ENCODE results near the gene PHF21B. TPM values are rescaled to one million over a fixed set of nuclear protein-coding genes. Genes with fewer than 3 reads are reported as not detected.
"Not testable (repeated sequence)": the region's sequence is repeated elsewhere in the genome, so short reads cannot be mapped to it uniquely, and the experiment has no call there.

The PHF21B gene
- polyA plus RNA-seq, 3 donors from 2014 or later, result not detected

DNA sequence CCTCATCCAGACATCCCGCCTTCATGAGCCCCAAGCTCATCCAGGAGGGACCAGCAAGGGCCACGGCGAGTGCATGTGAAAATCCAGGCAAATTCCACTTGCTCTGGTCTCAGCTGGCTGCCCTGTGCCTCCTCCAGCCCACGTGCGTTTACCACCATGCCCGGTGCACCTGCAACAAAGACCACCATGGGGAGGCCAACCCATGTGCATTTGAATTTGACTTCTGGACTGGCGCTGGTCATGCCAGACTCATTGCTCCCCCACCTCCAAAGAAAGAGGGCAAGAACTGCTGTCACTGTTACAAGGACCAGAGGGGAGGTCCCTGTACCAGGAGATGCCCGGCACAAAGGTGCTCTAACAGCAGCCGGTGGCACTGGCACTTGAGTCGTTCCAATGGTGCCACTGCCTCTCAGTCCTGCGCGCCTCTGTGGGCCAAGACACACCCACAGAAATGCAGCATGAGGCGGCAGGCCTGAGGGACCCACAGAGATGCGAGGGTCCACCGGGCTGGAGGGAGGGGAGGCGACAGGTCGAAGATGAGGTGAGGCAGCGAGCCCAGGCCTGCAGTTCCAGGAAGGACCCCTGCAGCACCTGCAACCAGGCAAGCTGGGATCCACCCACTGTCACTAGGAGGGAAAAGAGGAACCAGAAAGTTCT lies 80.3 kb downstream of the PHF21B start:
- no peak overlapping the region for H3K27ac Mint-ChIP-seq
- no peaks in the 10 kb centered on the region for H3K4me1 Mint-ChIP-seq
- no peak overlapping the region for H3K4me3 Mint-ChIP-seq

DNA sequence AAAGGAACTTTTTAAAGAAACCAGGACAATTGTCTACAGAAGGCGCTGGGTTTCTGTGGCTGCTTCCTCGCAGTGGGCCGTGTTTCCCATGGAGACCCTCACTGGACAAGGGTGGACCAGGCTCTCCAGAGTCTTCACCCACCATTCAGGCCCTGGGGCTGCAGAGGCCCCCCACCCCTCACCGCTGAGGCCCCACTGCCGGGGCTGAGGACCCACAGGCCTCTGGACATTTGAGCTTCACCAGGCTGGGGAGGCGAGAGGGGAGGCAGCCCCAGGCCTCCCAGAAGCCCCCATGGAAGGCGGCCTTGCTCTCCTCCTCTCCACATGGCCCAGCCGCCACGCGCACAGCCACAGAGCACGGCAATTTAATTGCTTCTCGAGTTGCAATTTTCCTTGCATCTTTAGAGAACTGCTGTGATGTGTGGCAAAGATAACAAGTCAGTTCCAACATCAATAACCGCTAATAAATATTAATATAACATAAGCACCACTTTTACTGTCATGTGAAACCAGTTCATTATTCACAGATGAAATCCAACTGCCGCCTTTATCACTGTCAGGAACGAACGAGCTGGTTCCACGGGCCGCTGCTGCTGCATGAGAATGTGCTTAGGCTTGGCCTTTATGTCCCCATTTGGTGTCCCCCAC lies 81.0 kb downstream of the PHF21B start:
- no peaks in the 10 kb centered on the region for H3K36me3 Mint-ChIP-seq
- no peaks in the 10 kb centered on the region for H3K4me1 Mint-ChIP-seq
- DNase-seq, result no peak
- H3K27me3 Mint-ChIP-seq (ENCODE audit: low read depth in 3 of 3), result peaks cover 1 to 8% (median 3%) of the 10 kb centered on the region in 3 donors
- no peak overlapping the region for H3K27ac Mint-ChIP-seq
- H3K4me3 Mint-ChIP-seq, result no peak overlapping the region
- H3K9me3 Mint-ChIP-seq, result peaks cover 0 to 1% (median 0%) of the 10 kb centered on the region in 6 donors

More for the DNA sequence above, 80.3 kb downstream of the PHF21B start:
- H3K27me3 Mint-ChIP-seq (ENCODE audit: low read depth in 3 of 3), result peaks cover 1 to 8% (median 2%) of the 10 kb centered on the region in 3 donors
- H3K9me3 Mint-ChIP-seq, result peaks cover 0 to 1% (median 0%) of the 10 kb centered on the region in 6 donors
- DNase-seq, result no peak
- no peaks in the 10 kb centered on the region for H3K36me3 Mint-ChIP-seq

DNA sequence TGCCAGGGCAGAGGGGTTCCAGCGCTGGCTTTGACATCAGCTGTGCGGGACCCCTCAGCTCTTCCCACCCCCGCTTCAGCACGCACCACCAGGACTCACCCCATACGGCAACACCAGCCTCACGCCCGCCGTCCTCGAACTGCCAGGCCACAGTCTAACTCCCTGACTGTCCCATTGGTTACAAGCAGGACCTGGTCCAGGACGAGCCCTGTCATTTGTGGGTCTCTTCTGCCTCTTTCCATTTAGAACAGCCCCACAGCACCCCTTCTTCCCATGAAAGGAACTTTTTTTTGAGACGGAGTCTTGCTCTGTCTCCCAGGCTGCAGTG lies 81.7 kb downstream of the PHF21B start:
- Mint-ChIP-seq H3K4me1 (no peaks in the 10 kb centered on the region), H3K36me3 (no peaks in the 10 kb centered on the region), H3K27ac (no peak overlapping the region), H3K9me3 (no peaks in the 10 kb centered on the region), H3K4me3 (no peak overlapping the region), H3K27me3 (ENCODE audit: low read depth in 3 of 3) (peaks cover 4 to 7% (median 5%) of the 10 kb centered on the region in 3 donors)
- DNase-seq, result no peak

DNA sequence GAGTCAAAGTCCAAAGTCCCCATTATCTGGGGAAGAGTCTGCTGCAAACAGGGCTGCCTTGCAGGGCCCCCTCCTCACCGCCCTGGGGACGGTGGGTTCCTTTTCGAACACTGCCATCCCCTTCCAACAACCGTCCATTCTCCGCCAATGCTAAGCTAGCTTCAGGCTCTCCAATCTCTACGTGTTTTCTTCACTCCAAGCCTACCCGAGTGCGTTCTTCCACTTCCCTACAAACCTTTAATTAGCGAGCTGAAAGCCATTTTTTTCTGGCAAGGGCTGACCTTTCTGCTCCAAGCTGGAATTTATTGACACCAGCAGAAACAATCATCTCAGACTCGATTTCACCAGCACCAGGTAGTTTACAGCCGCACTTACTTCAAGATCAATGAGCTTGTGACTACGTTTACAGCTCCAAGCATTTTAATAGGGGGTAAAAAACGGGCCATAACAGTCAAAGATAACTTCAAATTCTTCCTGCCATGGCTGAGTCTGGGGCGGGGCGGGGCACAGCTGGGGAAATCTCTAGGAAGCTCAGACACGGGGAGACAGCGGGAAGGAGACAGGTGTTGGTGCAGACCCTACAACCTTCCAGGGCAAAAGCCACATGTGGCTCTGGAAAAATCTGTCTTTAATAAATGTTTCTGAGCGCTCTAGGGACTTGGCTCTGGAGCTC lies 82.2 kb downstream of the PHF21B start:
- no peak overlapping the region for H3K27ac Mint-ChIP-seq
- H3K36me3 Mint-ChIP-seq, result no peaks in the 10 kb centered on the region
- H3K27me3 Mint-ChIP-seq (ENCODE audit: low read depth in 3 of 3), result peaks cover 5 to 7% (median 5%) of the 10 kb centered on the region in 3 donors
- no peak overlapping the region for H3K4me3 Mint-ChIP-seq
- H3K4me1 Mint-ChIP-seq, result no peaks in the 10 kb centered on the region
- no peaks in the 10 kb centered on the region for H3K9me3 Mint-ChIP-seq
- no peak for DNase-seq

DNA sequence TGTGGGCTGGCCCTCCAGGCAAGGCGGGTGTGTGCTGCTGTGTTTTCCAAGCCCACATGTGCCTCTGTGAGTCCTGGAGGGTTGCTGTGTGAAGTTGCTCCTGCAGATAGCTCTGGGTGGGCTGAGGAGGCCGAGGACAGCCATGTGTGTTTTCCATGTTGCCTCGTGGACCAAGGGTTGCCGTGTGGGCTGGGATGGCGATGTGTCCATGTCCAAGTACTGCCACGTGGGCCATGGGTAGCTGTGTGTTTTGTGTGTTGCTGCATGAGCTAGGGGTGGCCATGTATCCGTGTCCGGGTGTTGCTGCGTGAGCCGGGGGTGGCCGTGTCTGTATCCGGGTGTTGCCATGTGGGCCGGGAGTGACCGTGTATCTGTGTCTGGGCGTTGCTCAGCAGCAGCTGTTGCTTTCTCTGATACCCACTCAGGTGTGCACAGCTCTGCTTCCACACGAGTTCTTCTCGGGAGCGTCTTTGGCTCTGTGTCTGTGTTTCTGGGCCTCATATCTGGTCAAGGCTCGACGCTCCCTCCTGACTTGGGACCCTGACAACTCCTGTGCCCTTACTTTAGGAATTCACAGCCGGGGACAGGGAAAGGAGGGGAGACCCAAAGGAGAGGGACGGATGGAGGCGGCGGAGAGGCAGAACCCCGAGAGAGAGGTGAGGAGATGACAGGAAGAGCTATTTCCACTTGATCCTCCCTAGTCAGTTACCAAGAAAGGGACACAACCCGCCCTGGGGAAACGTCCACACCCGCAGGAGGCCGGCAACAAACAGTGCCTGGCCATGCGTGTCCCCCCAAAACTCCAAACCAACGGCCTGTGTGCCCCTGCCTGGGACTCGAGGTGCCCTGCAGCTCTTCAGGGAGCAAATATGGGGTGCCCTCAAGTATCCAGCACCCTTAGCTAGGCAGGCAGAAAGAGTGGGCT lies 83.1 kb downstream of the PHF21B start:
- H3K4me1 Mint-ChIP-seq, result no peaks in the 10 kb centered on the region
- no peaks in the 10 kb centered on the region for H3K36me3 Mint-ChIP-seq

DNA sequence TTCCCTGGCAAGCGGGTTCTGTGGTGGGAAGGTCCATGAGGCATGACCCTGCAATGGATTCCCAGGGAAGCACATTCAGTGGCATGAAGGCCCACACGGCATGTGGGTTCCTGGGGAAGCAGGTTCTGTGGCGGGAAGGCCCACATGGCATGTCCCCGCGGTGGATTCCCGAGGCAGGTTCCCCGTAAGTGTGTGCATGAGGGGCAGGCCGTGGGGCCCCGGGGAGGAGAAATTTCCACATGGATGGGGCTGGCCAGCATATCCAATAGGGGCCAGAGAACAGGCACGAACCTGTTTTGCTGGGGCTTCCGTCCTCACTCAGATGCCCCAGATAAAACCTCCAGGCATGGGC lies 83.7 kb downstream of the PHF21B start:
- Mint-ChIP-seq H3K36me3 (no peaks in the 10 kb centered on the region), H3K9me3 (no peaks in the 10 kb centered on the region), H3K27me3 (ENCODE audit: low read depth in 3 of 3) (peaks cover 3 to 5% (median 5%) of the 10 kb centered on the region in 3 donors), H3K27ac (no peak overlapping the region), H3K4me1 (no peaks in the 10 kb centered on the region), H3K4me3 (no peak overlapping the region)
- DNase-seq, result no peak

More for the DNA sequence above, 83.1 kb downstream of the PHF21B start:
- H3K9me3 Mint-ChIP-seq, result no peaks in the 10 kb centered on the region
- H3K27ac Mint-ChIP-seq, result no peak overlapping the region
- DNase-seq, result no peak
- no peak overlapping the region for H3K4me3 Mint-ChIP-seq
- H3K27me3 Mint-ChIP-seq (ENCODE audit: low read depth in 3 of 3), result peaks cover 4 to 7% (median 5%) of the 10 kb centered on the region in 3 donors

DNA sequence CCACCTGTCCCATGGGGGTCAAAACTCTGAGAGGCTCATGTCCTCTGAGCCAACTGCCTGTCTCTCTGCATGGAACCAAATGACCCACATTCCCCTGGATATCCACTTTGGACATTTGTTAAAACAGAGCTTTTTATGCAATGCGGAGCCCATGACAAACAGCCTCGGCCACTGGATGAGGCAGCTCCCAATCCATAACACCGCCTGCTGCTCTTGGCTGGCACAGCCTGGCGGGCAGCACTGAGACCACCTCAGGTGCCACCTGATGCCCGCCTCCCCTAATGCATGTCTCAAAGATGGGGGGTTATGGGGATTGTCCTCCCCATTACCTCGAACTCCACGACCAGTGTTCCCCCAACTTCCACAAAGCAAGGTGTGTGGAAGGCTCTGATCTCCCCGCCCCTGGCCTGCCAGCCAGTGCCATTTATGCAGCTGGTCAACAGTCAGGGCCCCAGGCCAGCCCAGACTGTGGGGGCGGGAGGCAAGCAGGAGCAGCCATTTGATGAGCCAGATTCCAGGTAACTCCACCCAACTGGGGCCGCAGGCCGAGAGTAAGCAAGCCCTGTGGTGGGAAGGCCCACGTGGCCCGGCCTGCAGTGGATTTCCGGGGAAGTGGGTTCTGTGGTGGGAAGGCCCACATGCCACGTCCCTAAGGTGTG lies 84.2 kb downstream of the PHF21B start:
- Mint-ChIP-seq H3K27ac (no peak overlapping the region), H3K4me3 (no peak overlapping the region), H3K4me1 (no peaks in the 10 kb centered on the region), H3K36me3 (no peaks in the 10 kb centered on the region), H3K9me3 (no peaks in the 10 kb centered on the region), H3K27me3 (ENCODE audit: low read depth in 3 of 3) (peaks cover 3 to 5% (median 5%) of the 10 kb centered on the region in 3 donors)
- DNase-seq, result no peak

DNA sequence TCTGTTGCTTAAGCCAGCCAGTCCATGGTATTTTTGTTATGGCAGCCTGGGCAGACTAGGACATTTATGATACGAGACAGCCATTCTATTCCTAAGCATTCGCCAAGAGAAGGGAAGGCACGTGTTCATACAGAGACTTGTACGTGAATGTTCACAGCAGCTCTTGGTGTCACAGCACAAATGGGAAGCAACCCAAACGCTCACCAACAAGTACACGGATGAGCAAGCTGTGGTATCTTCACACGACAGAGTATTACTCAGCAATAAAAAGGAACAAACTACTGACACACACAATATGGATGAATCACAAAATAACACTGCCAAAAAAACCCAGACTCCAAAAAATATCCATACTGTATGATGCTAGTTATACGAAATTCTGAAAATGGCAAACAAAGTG lies 85.1 kb downstream of the PHF21B start:
- H3K4me1 Mint-ChIP-seq, result no peaks in the 10 kb centered on the region
- no peak for DNase-seq
- no peak overlapping the region for H3K4me3 Mint-ChIP-seq
- H3K9me3 Mint-ChIP-seq, result no peaks in the 10 kb centered on the region
- H3K27ac Mint-ChIP-seq, result no peak overlapping the region
- no peaks in the 10 kb centered on the region for H3K36me3 Mint-ChIP-seq
- H3K27me3 Mint-ChIP-seq (ENCODE audit: low read depth in 3 of 3), result peaks cover 3 to 5% (median 5%) of the 10 kb centered on the region in 3 donors

DNA sequence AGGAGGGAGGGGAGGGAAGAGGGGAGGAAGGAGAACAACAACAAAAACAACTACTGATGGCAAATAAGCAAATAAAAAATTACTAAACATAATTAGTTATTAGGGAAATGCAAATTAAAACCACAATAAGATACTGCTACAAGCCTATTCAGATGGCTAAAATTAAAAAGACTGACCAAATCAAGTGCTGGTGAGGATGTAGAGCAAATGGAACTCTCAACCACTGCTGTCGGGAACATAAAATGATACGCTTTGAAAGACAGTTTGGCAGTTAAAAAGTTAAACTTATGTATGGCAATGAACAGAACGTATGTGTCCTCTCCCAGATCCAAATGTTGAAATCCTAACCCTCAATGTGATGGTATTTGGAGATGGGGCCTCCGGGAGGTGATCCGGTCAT lies 85.7 kb downstream of the PHF21B start:
- H3K4me1 Mint-ChIP-seq, result no peaks in the 10 kb centered on the region
- no peak overlapping the region for H3K4me3 Mint-ChIP-seq
- H3K9me3 Mint-ChIP-seq, result no peaks in the 10 kb centered on the region
- DNase-seq, result no peak
- no peaks in the 10 kb centered on the region for H3K36me3 Mint-ChIP-seq
- peaks cover 3 to 5% (median 5%) of the 10 kb centered on the region in 3 donors for H3K27me3 Mint-ChIP-seq (ENCODE audit: low read depth in 3 of 3)
- no peak overlapping the region for H3K27ac Mint-ChIP-seq

DNA sequence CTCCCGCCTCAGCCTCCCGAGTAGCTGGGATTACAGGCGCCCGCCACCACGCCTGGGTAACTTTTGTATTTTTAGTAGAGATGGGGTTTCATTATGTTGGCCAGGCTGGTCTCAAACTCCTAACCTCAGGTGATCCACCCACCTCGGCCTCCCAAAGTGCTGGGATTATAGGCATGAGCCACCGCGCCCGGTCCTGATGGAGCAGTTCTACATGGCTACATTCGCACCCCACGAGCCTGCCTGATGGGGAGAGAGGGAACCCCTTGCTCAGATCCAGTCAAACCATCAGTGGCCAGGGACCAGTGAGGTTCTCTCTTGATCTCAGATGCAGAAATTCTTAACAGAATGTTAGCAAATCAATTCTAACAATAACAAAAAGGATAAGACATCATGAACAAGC lies 88.0 kb downstream of the PHF21B start:
- DNase-seq; H3K4me1 Mint-ChIP-seq; H3K9me3 Mint-ChIP-seq; H3K27me3 Mint-ChIP-seq (ENCODE audit: low read depth in 3 of 3); H3K4me3 Mint-ChIP-seq; H3K27ac Mint-ChIP-seq; H3K36me3 Mint-ChIP-seq: not testable (repeated sequence)

DNA sequence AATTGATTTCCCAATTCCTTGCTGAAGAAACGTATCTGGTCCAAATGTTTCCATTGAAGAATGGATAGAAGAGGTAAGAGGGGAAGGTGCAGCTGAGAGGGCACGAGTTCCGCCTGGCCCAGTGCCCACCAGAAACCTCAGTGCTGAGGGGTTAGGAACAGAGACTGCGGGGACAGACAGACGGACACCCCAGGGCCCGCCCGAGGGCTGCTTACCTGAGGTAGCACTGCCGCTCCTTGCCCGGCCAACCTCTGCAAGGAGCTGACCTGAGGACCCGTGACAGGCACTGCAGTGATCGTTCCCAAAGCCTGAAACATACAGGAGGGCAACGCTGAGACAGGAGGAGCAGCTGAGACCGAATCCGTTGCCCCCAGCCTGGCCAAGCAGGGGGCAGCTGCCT lies 89.6 kb downstream of the PHF21B start:
- Mint-ChIP-seq H3K36me3 (no peaks in the 10 kb centered on the region), H3K4me1 (no peaks in the 10 kb centered on the region), H3K27ac (no peak overlapping the region), H3K9me3 (no peaks in the 10 kb centered on the region), H3K4me3 (no peak overlapping the region), H3K27me3 (ENCODE audit: low read depth in 3 of 3) (peaks cover 0 to 5% (median 3%) of the 10 kb centered on the region in 3 donors)
- no peak for DNase-seq

DNA sequence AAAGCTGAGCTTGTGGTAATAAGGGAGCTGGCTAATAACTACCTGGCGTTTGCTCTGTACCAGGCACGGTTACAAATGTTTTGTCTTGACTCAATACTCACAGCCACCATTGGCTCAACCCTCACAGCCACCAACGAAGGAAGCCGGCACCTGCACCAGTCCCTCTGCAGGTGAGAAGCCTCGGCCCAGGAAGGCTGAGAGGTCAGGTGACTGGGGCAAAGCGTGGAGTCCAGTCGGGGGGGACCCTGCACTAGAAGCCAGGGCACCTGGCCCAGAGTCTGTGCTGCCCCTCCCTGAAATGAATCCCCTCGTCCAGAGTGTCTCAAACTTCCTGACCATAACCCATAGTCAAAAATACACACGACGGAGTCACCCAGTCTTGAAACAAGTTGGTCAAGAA lies 90.1 kb downstream of the PHF21B start:
- Mint-ChIP-seq H3K9me3 (no peaks in the 10 kb centered on the region), H3K36me3 (no peaks in the 10 kb centered on the region), H3K27me3 (ENCODE audit: low read depth in 3 of 3) (peaks cover 0 to 5% (median 3%) of the 10 kb centered on the region in 3 donors), H3K27ac (no peak overlapping the region), H3K4me1 (no peaks in the 10 kb centered on the region), H3K4me3 (no peak overlapping the region)
- DNase-seq, result no peak

DNA sequence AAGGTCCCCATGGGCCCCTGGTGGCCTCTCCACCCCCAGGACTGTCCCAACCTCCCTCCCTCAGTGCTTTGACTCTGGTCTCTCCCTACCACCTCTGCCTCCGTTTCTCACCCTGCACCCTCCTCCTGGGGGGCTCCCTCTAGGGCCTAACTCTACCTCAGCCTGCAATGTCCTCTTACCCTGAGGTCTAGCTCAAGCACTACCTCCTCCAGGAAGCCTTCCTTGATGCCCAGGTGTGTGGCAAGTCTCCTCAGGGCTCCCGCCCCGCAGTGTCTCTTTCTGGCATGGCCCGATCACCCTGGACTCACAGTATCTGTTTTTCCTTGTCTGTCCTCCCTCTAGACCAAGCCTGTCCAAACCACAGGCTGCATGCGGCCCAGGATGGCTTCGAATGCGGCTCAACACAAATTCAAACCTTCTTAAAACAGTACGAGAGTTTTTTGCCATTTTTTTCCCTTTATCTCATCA lies 90.8 kb downstream of the PHF21B start:
- H3K27ac Mint-ChIP-seq, result no peak overlapping the region
- H3K9me3 Mint-ChIP-seq, result no peaks in the 10 kb centered on the region
- no peaks in the 10 kb centered on the region for H3K4me1 Mint-ChIP-seq
- peaks cover 0 to 3% (median 3%) of the 10 kb centered on the region in 3 donors for H3K27me3 Mint-ChIP-seq (ENCODE audit: low read depth in 3 of 3)
- H3K4me3 Mint-ChIP-seq, result no peak overlapping the region
- no peak for DNase-seq
- no peaks in the 10 kb centered on the region for H3K36me3 Mint-ChIP-seq
